22Rv1 (cell line): Measurements from ENCODE around the gene CTNND2.

Source experiments
- ZFX ChIP-seq: fragments of 450-650 bp; IDR thresholded peaks from 2 replicates; pipeline ENCODE4 v1.6.1; 2017; ENCODE audit warnings: antibody characterized with exemption, borderline replicate concordance
- TF ChIP-seq, protein P1 (sequence below): fragments of 450-650 bp; IDR thresholded peaks from 2 replicates; pipeline ENCODE4 v1.5.1; 2017; ENCODE audit warnings: mild to moderate bottlenecking

GRCh38 chr5:11573140-11573992, 330.9 kb downstream of the CTNND2 start:
- TF ChIP-seq, protein P1, sequence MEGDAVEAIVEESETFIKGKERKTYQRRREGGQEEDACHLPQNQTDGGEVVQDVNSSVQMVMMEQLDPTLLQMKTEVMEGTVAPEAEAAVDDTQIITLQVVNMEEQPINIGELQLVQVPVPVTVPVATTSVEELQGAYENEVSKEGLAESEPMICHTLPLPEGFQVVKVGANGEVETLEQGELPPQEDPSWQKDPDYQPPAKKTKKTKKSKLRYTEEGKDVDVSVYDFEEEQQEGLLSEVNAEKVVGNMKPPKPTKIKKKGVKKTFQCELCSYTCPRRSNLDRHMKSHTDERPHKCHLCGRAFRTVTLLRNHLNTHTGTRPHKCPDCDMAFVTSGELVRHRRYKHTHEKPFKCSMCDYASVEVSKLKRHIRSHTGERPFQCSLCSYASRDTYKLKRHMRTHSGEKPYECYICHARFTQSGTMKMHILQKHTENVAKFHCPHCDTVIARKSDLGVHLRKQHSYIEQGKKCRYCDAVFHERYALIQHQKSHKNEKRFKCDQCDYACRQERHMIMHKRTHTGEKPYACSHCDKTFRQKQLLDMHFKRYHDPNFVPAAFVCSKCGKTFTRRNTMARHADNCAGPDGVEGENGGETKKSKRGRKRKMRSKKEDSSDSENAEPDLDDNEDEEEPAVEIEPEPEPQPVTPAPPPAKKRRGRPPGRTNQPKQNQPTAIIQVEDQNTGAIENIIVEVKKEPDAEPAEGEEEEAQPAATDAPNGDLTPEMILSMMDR, result no peak
- no peak for TF ChIP-seq ZFX
